ENCODE data around the gene ITSN1. TPM values are rescaled to one million over a fixed set of nuclear protein-coding genes. Genes with fewer than 3 reads are reported as not detected.

Gene ITSN1
- total RNA-seq, 2 experiments from 2014 or later = 5.7 to 7.3 TPM

- no peaks in the 10 kb centered on the region for H3K4me1 Mint-ChIP-seq
- H3K4me3 Mint-ChIP-seq = no peak overlapping the region
- H3K27me3 Mint-ChIP-seq = no peaks in the 10 kb centered on the region
- no peak overlapping the region for H3K27ac Mint-ChIP-seq
- ChIA-PET POLR2A (interaction anchor here (0.5 kb wide), 1 partner anchor 13 kb away, joined by 5 read pairs; no protein-coding TSS in a partner anchor), CTCF (interaction anchor here (0.6 kb wide), 1 partner anchor 459 kb away, joined by 3 read pairs; no protein-coding TSS in a partner anchor)
- ATAC-seq (no peak), DNase-seq (no peak)
- intact Hi-C loops (cut with DNase I, micrococcal nuclease) = no loop called here
- H3K9me3 Mint-ChIP-seq (ENCODE audit: low read depth) = peaks cover 4% of the 10 kb centered on the region
- no peaks in the 10 kb centered on the region for H3K36me3 Mint-ChIP-seq (ENCODE audit: low read depth)
Measured at GRCh38 chr21:33848249-33848953, 206.1 kb downstream of the ITSN1 start.

GRCh38 chr21:33849834-33850233 is 207.5 kb downstream of the ITSN1 start:
- Mint-ChIP-seq H3K4me3 (no peak overlapping the region), H3K27me3 (no peaks in the 10 kb centered on the region), H3K36me3 (ENCODE audit: low read depth) (no peaks in the 10 kb centered on the region), H3K4me1 (no peaks in the 10 kb centered on the region), H3K9me3 (ENCODE audit: low read depth) (peaks cover 4% of the 10 kb centered on the region), H3K27ac (no peak overlapping the region)
- ATAC-seq = no peak
- intact Hi-C loops (cut with DNase I, micrococcal nuclease) = no loop called here
- no peak for DNase-seq
- ChIA-PET POLR2A (no interaction called here), CTCF (no interaction called here)

GRCh38 chr21:33850401-33850800 is 208.1 kb downstream of the ITSN1 start:
- ATAC-seq (no peak), DNase-seq (no peak)
- Mint-ChIP-seq H3K27ac (no peak overlapping the region), H3K27me3 (no peaks in the 10 kb centered on the region), H3K4me1 (no peaks in the 10 kb centered on the region), H3K4me3 (no peak overlapping the region), H3K36me3 (ENCODE audit: low read depth) (no peaks in the 10 kb centered on the region), H3K9me3 (ENCODE audit: low read depth) (peaks cover 4% of the 10 kb centered on the region)
- intact Hi-C loops (cut with DNase I, micrococcal nuclease) = no loop called here
- ChIA-PET CTCF (no interaction called here), POLR2A (no interaction called here)

- CTCF ChIA-PET = no interaction called here
- Mint-ChIP-seq H3K4me1 (no peaks in the 10 kb centered on the region), H3K4me3 (no peak overlapping the region), H3K27ac (no peak overlapping the region), H3K27me3 (no peaks in the 10 kb centered on the region), H3K9me3 (ENCODE audit: low read depth) (peaks cover 2% of the 10 kb centered on the region), H3K36me3 (ENCODE audit: low read depth) (no peaks in the 10 kb centered on the region)
- intact Hi-C loops (cut with DNase I, micrococcal nuclease) = no loop called here
- POLR2A ChIA-PET = no interaction called here
- no peak for ATAC-seq
- DNase-seq = no peak
Measured at GRCh38 chr21:33850985-33851384, 208.7 kb downstream of the ITSN1 start.

GRCh38 chr21:33852485-33852884 is 210.2 kb downstream of the ITSN1 start:
- Mint-ChIP-seq H3K27ac (no peak overlapping the region), H3K4me3 (no peak overlapping the region), H3K9me3 (ENCODE audit: low read depth) (no peaks in the 10 kb centered on the region), H3K27me3 (no peaks in the 10 kb centered on the region), H3K36me3 (ENCODE audit: low read depth) (no peaks in the 10 kb centered on the region), H3K4me1 (no peaks in the 10 kb centered on the region)
- no peak for DNase-seq
- intact Hi-C loops (cut with DNase I, micrococcal nuclease) = no loop called here
- ChIA-PET CTCF (no interaction called here), POLR2A (no interaction called here)
- no peak for ATAC-seq

- Mint-ChIP-seq H3K27me3 (no peaks in the 10 kb centered on the region), H3K4me3 (no peak overlapping the region), H3K4me1 (no peaks in the 10 kb centered on the region), H3K27ac (no peak overlapping the region), H3K9me3 (ENCODE audit: low read depth) (no peaks in the 10 kb centered on the region), H3K36me3 (ENCODE audit: low read depth) (no peaks in the 10 kb centered on the region)
- ChIA-PET CTCF (interaction anchor here (0.7 kb wide), 1 partner anchor 836 kb away, joined by 5 read pairs; no protein-coding TSS in a partner anchor), POLR2A (no interaction called here)
- intact Hi-C loops (cut with DNase I, micrococcal nuclease) = no loop called here
- DNase-seq (no peak), ATAC-seq (no peak)
Measured at GRCh38 chr21:33854604-33855003, 212.3 kb downstream of the ITSN1 start.

- Mint-ChIP-seq H3K27ac (no peak overlapping the region), H3K27me3 (no peaks in the 10 kb centered on the region), H3K36me3 (ENCODE audit: low read depth) (no peaks in the 10 kb centered on the region), H3K4me3 (no peak overlapping the region), H3K9me3 (ENCODE audit: low read depth) (no peaks in the 10 kb centered on the region), H3K4me1 (no peaks in the 10 kb centered on the region)
- intact Hi-C loops (cut with DNase I, micrococcal nuclease) = no loop called here
- DNase-seq (no peak), ATAC-seq (no peak)
- CTCF ChIA-PET = interaction anchor here (0.7 kb wide), 1 partner anchor 837 kb away, joined by 5 read pairs; no protein-coding TSS in a partner anchor
- POLR2A ChIA-PET = no interaction called here
Measured at GRCh38 chr21:33855190-33855589, 212.9 kb downstream of the ITSN1 start.

- DNase-seq (no peak), ATAC-seq (no peak)
- no peaks in the 10 kb centered on the region for H3K4me1 Mint-ChIP-seq
- no peak overlapping the region for H3K4me3 Mint-ChIP-seq
- intact Hi-C loops (cut with DNase I, micrococcal nuclease) = no loop called here
- ChIA-PET POLR2A (no interaction called here), CTCF (no interaction called here)
- H3K9me3 Mint-ChIP-seq (ENCODE audit: low read depth) = no peaks in the 10 kb centered on the region
- no peaks in the 10 kb centered on the region for H3K36me3 Mint-ChIP-seq (ENCODE audit: low read depth)
- no peaks in the 10 kb centered on the region for H3K27me3 Mint-ChIP-seq
- H3K27ac Mint-ChIP-seq = no peak overlapping the region
Measured at GRCh38 chr21:33856893-33857527, 214.7 kb downstream of the ITSN1 start.

- POLR2A ChIA-PET = interaction anchor here (0.6 kb wide), 2 partner anchors 20 to 664 kb away, joined by 3 read pairs; no protein-coding TSS in a partner anchor
Measured at GRCh38 chr21:33857846-33858666, 215.8 kb downstream of the ITSN1 start.

GRCh38 chr21:33858667-33859372 is 216.5 kb downstream of the ITSN1 start:
- no peaks in the 10 kb centered on the region for H3K9me3 Mint-ChIP-seq (ENCODE audit: low read depth)
- H3K36me3 Mint-ChIP-seq (ENCODE audit: low read depth) = no peaks in the 10 kb centered on the region
- ChIA-PET POLR2A (interaction anchor here (0.6 kb wide), 2 partner anchors 21 to 663 kb away, joined by 3 read pairs; no protein-coding TSS in a partner anchor), CTCF (no interaction called here)
- H3K27ac Mint-ChIP-seq = no peak overlapping the region
- H3K27me3 Mint-ChIP-seq = no peaks in the 10 kb centered on the region
- ATAC-seq (no peak), DNase-seq (no peak)
- no peaks in the 10 kb centered on the region for H3K4me1 Mint-ChIP-seq
- no peak overlapping the region for H3K4me3 Mint-ChIP-seq
- intact Hi-C loops (cut with DNase I, micrococcal nuclease) = no loop called here

More at GRCh38 chr21:33857846-33858666, 215.8 kb downstream of the ITSN1 start:
- Mint-ChIP-seq H3K27me3 (no peaks in the 10 kb centered on the region), H3K27ac (no peak overlapping the region), H3K4me1 (no peaks in the 10 kb centered on the region), H3K4me3 (no peak overlapping the region), H3K9me3 (ENCODE audit: low read depth) (no peaks in the 10 kb centered on the region), H3K36me3 (ENCODE audit: low read depth) (no peaks in the 10 kb centered on the region)
- CTCF ChIA-PET = no interaction called here
- intact Hi-C loops (cut with DNase I, micrococcal nuclease) = no loop called here
- DNase-seq (no peak), ATAC-seq (no peak)

GRCh38 chr21:33859373-33860102 is 217.2 kb downstream of the ITSN1 start:
- ATAC-seq = no peak
- Mint-ChIP-seq H3K27me3 (no peaks in the 10 kb centered on the region), H3K4me3 (no peak overlapping the region), H3K9me3 (ENCODE audit: low read depth) (no peaks in the 10 kb centered on the region), H3K27ac (no peak overlapping the region), H3K4me1 (no peaks in the 10 kb centered on the region), H3K36me3 (ENCODE audit: low read depth) (no peaks in the 10 kb centered on the region)
- ChIA-PET CTCF (no interaction called here), POLR2A (no interaction called here)
- DNase-seq = no peak
- intact Hi-C loops (cut with DNase I, micrococcal nuclease) = no loop called here
